HCT116 (cell line): ENCODE measurements around the gene HCN4. TPM values are rescaled to one million over a fixed set of nuclear protein-coding genes. Genes with fewer than 3 reads are reported as not detected.

Experiments used
- ATAC-seq: fragments of 200-7000 bp; cut with Tn5 transposase; 2 replicates; pipeline ENCODE4 v1.9.1; 2020; ENCODE audit warnings: mild to moderate bottlenecking, moderate library complexity
- BruUV-seq: library from RNA; stranded (reverse); fragments of 400-500 nt; replicated peaks from 2 replicates; lab custom pipeline; 2021; lab: Mats Ljungman, UMichigan
- CTCF ChIA-PET: fragments of 300-600 bp; sonication (Branson Sonifier 250); formaldehyde crosslinking; loops from one replicate; lab custom pipeline; 2021; ENCODE audit warnings: antibody characterized with exemption; lab: Charles Lee
- POLR2A ChIA-PET: fragments of 300-600, 350-600 bp; sonication (Branson Sonifier 250); formaldehyde crosslinking; loops from one replicate; lab custom pipeline; 2021; ENCODE audit warnings: antibody characterized with exemption; lab: Charles Lee
- RAD21 ChIA-PET, 2 experiments: fragments of 300-600 bp; sonication (Branson Sonifier 250); formaldehyde crosslinking; loops; one replicate each; lab custom pipeline; 2023; ENCODE audit warnings: low total read pairs in 2 of 2; ENCODE audit not compliant: uncharacterized antibody in 2 of 2, unreplicated experiment in 2 of 2, low non-redundant PET in 1 of 2; lab: Charles Lee
- DNase-seq: peaks from one replicate; pipeline ENCODE4 v3.0.0-alpha.2; 2010; ENCODE audit warnings: low read depth, low spot score
- H2AFZ ChIP-seq: fragments of 200-600 bp; shearing (Covaris generic), sonication (generic); 2 replicates; pipeline ENCODE4 v1.6.1; 2017; ENCODE audit warnings: low read depth, mixed run types, mixed read lengths, antibody characterized with exemption, low read length; ENCODE audit not compliant: poor library complexity, severe bottlenecking
- H3K27ac ChIP-seq: 2 replicates; pipeline ENCODE4 v1.5.1; 2012; ENCODE audit warnings: low read depth, low read length
- H3K27me3 ChIP-seq: fragments of 200-600 bp; sonication (generic); 2 replicates; pipeline ENCODE4 v1.6.1; 2016; ENCODE audit warnings: mixed run types, low read length, mixed read lengths; ENCODE audit not compliant: insufficient read depth
- H3K36me3 ChIP-seq, 2 experiments: fragments of 200-500 bp in 1 of 2; fragments of 200-600 bp in 1 of 2; sonication (Bioruptor generic) in 1 of 2; sonication (generic) in 1 of 2; 2 replicates each; pipeline versions ENCODE4 v1.5.1 to v1.6.1; 2014 to 2016; ENCODE audit warnings: low read length in 2 of 2, inconsistent platforms in 1 of 2, mixed read lengths in 1 of 2, mixed run types in 1 of 2; ENCODE audit not compliant: insufficient read depth in 2 of 2, control insufficient read depth in 1 of 2
- H3K4me1 ChIP-seq, 2 experiments: fragments of 200-600 bp in 1 of 2; sonication (generic) in 1 of 2; 2 replicates each; pipeline versions ENCODE4 v1.5.1 to v1.6.1; 2012 to 2017; ENCODE audit warnings: low read length in 2 of 2, inconsistent platforms in 1 of 2, mild to moderate bottlenecking in 1 of 2, mixed read lengths in 1 of 2, mixed run types in 1 of 2, moderate library complexity in 1 of 2; ENCODE audit not compliant: insufficient read depth in 2 of 2, control insufficient read depth in 1 of 2
- H3K4me2 ChIP-seq: fragments of 200-600 bp; sonication (generic); 2 replicates; pipeline ENCODE4 v1.6.1; 2017; ENCODE audit warnings: mixed run types, low read length, mixed read lengths
- H3K4me3 ChIP-seq, 2 experiments: fragments of 200-600 bp in 1 of 2; sonication (generic) in 1 of 2; replicated peaks in 1 of 2; 2 replicates each; pipeline ENCODE4 v1.5.1; 2011 to 2016; ENCODE audit warnings: low read length in 2 of 2, control low read depth in 1 of 2, low read depth in 1 of 2, mild to moderate bottlenecking in 1 of 2, mixed read lengths in 1 of 2, mixed run types in 1 of 2
- H3K79me2 ChIP-seq: fragments of 200-600 bp; sonication (generic); 2 replicates; pipeline ENCODE4 v1.6.1; 2017; ENCODE audit warnings: mild to moderate bottlenecking, mixed run types, low read length, moderate library complexity, mixed read lengths; ENCODE audit not compliant: insufficient read depth
- H3K9ac ChIP-seq: fragments of 200-600 bp; sonication (generic); 2 replicates; pipeline ENCODE4 v1.6.1; 2016; ENCODE audit warnings: low read length, mixed read lengths
- H3K9me2 ChIP-seq: fragments of 200-600 bp; sonication (generic), shearing (Covaris generic); 2 replicates; pipeline ENCODE4 v1.6.1; 2017; ENCODE audit warnings: mixed run types, mild to moderate bottlenecking, moderate library complexity; ENCODE audit not compliant: insufficient read depth
- H3K9me3 ChIP-seq, 2 experiments: fragments of 200-500 bp in 1 of 2; fragments of 200-600 bp in 1 of 2; sonication (Bioruptor generic) in 1 of 2; sonication (generic) in 1 of 2; 2 replicates each; pipeline ENCODE4 v1.6.1; 2014 to 2017; ENCODE audit warnings: low read length in 2 of 2, mixed read lengths in 2 of 2, inconsistent platforms in 1 of 2, low read depth in 1 of 2, mild to moderate bottlenecking in 1 of 2, mixed run types in 1 of 2, moderate library complexity in 1 of 2; ENCODE audit not compliant: control insufficient read depth in 1 of 2, insufficient read depth in 1 of 2
- H4K20me1 ChIP-seq: fragments of 200-600 bp; sonication (generic), shearing (Covaris generic); 2 replicates; pipeline ENCODE4 v1.6.1; 2017; ENCODE audit warnings: mixed run types, mild to moderate bottlenecking, moderate library complexity; ENCODE audit not compliant: insufficient read depth
- CBX3 ChIP-seq: IDR thresholded peaks from 2 replicates; pipeline ENCODE4 v1.6.1; 2012; ENCODE audit warnings: low read depth
- FOSL1 ChIP-seq: IDR thresholded peaks from 2 replicates; pipeline ENCODE4 v1.6.1; 2012; ENCODE audit warnings: low read depth
- JUND ChIP-seq: IDR thresholded peaks from 2 replicates; pipeline ENCODE4 v1.6.1; 2012
- POLR2A ChIP-seq: IDR thresholded peaks from 2 replicates; pipeline ENCODE4 v1.7.0; 2011; ENCODE audit warnings: borderline replicate concordance; ENCODE audit not compliant: insufficient read depth, insufficient read length; ENCODE audit errors: extremely low read depth
- SP1 ChIP-seq: IDR thresholded peaks from 2 replicates; pipeline ENCODE4 v1.6.1; 2012; ENCODE audit warnings: low read depth
- TCF7L2 ChIP-seq: IDR thresholded peaks from 2 replicates; pipeline ENCODE4 v1.7.0; 2011; ENCODE audit warnings: borderline replicate concordance, inconsistent platforms; ENCODE audit not compliant: insufficient read depth, insufficient read length; ENCODE audit errors: extremely low read depth
- YY1 ChIP-seq: IDR thresholded peaks from 2 replicates; pipeline ENCODE4 v1.6.1; 2011; ENCODE audit warnings: low read length, low read depth, moderate library complexity, mild to moderate bottlenecking; ENCODE audit not compliant: insufficient replicate concordance; ENCODE audit errors: extremely low read depth
- intact Hi-C: fragments of 100-400 bp; cut with micrococcal nuclease; formaldehyde crosslinking; loops from 2 replicates; pipeline ENCODE4 v1.10.0; 2022
- total RNA-seq: library from RNA; stranded (reverse); gene quantifications from one replicate; pipeline ENCODE4 v1.2.1, GENCODE V29; 2021; ENCODE audit not compliant: unreplicated experiment
- TF ChIP-seq, protein P1 (sequence below), 3 experiments: fragments of 200-600 bp in 1 of 3; sonication (generic) in 1 of 3; IDR thresholded peaks in 2 of 3; conservative IDR thresholded peaks in 1 of 3; 2 replicates each; pipeline ENCODE4 v1.5.1; 2012 to 2017; ENCODE audit warnings: low read depth in 2 of 3, low read length in 2 of 3, antibody characterized with exemption in 1 of 3, borderline replicate concordance in 1 of 3, control low read depth in 1 of 3, mild to moderate bottlenecking in 1 of 3, mixed read lengths in 1 of 3, mixed run types in 1 of 3, moderate library complexity in 1 of 3; ENCODE audit not compliant: insufficient read depth in 1 of 3
- TF ChIP-seq, protein P2 (sequence below): IDR thresholded peaks from 2 replicates; pipeline ENCODE4 v1.6.1; 2012

HCN4 gene
- total RNA-seq, 1 experiment from 2014 or later = 1.7 TPM

DNA sequence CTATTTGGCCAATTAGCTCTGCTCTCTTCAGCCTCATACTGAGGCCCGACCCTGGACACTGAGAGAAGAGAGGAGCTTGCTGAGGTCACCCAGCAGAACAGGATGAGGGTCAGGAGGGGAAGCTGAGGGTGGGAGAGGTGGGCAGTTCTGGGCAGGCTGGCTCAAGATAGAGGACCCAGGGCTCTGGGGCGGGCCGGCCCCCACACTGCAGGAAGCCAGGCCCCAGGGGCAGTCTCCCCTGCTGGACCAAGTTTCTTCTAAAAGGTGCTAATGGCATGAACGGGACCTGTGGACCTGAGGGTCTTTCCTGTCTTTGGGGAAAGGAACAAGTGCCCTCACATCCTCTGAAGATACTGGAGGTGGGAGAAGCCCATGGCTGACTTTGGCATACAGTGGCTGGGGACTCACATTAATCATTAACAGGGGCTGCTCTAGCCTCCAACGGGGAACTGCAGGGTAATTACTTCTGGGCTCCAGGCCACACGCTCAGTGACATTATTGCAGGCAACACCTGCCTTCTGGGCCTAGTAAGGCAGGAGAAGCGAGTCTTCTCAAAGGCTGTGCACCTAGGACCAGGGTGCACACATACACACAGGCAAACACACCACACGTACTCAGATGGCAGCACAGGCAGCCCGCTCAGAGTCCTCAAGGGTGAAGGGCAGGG is 10.6 kb downstream of the HCN4 start:
- H3K9me3 ChIP-seq = no peaks in the 10 kb centered on the region
- H3K36me3 ChIP-seq = no peaks in the 10 kb centered on the region
- no peak for ATAC-seq
- no peaks in the 10 kb centered on the region for H3K9me2 ChIP-seq
- H4K20me1 ChIP-seq = no peaks in the 10 kb centered on the region
- RAD21 ChIA-PET = no interaction called here
- no peak overlapping the region for H3K4me3 ChIP-seq
- intact Hi-C loops = no loop called here
- 0 out of 2 replicates have a peak, but pooled peaks cover 1% of the 10 kb centered on the region for H3K27me3 ChIP-seq
- BruUV-seq = no TSS peak
- TF ChIP-seq, protein P1, sequence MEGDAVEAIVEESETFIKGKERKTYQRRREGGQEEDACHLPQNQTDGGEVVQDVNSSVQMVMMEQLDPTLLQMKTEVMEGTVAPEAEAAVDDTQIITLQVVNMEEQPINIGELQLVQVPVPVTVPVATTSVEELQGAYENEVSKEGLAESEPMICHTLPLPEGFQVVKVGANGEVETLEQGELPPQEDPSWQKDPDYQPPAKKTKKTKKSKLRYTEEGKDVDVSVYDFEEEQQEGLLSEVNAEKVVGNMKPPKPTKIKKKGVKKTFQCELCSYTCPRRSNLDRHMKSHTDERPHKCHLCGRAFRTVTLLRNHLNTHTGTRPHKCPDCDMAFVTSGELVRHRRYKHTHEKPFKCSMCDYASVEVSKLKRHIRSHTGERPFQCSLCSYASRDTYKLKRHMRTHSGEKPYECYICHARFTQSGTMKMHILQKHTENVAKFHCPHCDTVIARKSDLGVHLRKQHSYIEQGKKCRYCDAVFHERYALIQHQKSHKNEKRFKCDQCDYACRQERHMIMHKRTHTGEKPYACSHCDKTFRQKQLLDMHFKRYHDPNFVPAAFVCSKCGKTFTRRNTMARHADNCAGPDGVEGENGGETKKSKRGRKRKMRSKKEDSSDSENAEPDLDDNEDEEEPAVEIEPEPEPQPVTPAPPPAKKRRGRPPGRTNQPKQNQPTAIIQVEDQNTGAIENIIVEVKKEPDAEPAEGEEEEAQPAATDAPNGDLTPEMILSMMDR (IDR thresholded peaks at IDR 0.05 in 2 of 3, conservative IDR thresholded peaks at IDR 0.05 in 1 of 3; ENCODE audit: borderline replicate concordance in 1 of 3, insufficient read depth in 1 of 3, low read depth in 2 of 3, low read length in 2 of 3) = no peak
- TF ChIP-seq, protein P2, sequence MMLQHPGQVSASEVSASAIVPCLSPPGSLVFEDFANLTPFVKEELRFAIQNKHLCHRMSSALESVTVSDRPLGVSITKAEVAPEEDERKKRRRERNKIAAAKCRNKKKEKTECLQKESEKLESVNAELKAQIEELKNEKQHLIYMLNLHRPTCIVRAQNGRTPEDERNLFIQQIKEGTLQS = no peak
- TF ChIP-seq JUND (no peak), TCF7L2 (no peak), CBX3 (no peak), YY1 (no peak), FOSL1 (no peak), SP1 (no peak), POLR2A (no peak)
- POLR2A ChIA-PET = no interaction called here
- no peak overlapping the region for H3K9ac ChIP-seq
- no peak overlapping the region for H2AFZ ChIP-seq
- H3K79me2 ChIP-seq = no peaks in the 10 kb centered on the region
- CTCF ChIA-PET = no interaction called here
- DNase-seq = no peak
- no peak overlapping the region for H3K4me2 ChIP-seq
- no peak overlapping the region for H3K27ac ChIP-seq
- H3K4me1 ChIP-seq = peaks cover 3 to 9% of the 10 kb centered on the region in 2 experiments; a peak in 3 of 4 replicates
